NK-92 (cell line): ENCODE data around the gene FRMD4A.

ENCODE experiments used
- DNase-seq: peaks from one replicate; lab custom pipeline; 2025; ENCODE audit not compliant: unreplicated experiment; lab: John Stamatoyannopoulos, UW

FRMD4A gene

GRCh38 chr10:13637303-13637856 is 693.3 kb downstream of the FRMD4A start:
- no peak for DNase-seq

- no peak for DNase-seq
Observed at GRCh38 chr10:13636776-13637175, 693.9 kb downstream of the FRMD4A start.

- no peak for DNase-seq
Observed at GRCh38 chr10:13634207-13634606, 696.5 kb downstream of the FRMD4A start.

GRCh38 chr10:13633689-13634088 is 697.0 kb downstream of the FRMD4A start:
- no peak for DNase-seq

- DNase-seq = no peak
Observed at GRCh38 chr10:13632884-13633440, 697.8 kb downstream of the FRMD4A start.

GRCh38 chr10:13632440-13632839 is 698.3 kb downstream of the FRMD4A start:
- no peak for DNase-seq

- no peak for DNase-seq
Observed at GRCh38 chr10:13631594-13631993, 699.1 kb downstream of the FRMD4A start.

GRCh38 chr10:13630231-13630630 is 700.5 kb downstream of the FRMD4A start:
- DNase-seq = no peak

- no peak for DNase-seq
Observed at GRCh38 chr10:13629116-13629515, 701.6 kb downstream of the FRMD4A start.

- DNase-seq = no peak
Observed at GRCh38 chr10:13628661-13629060, 702.1 kb downstream of the FRMD4A start.

- DNase-seq = no peak
Observed at GRCh38 chr10:13627459-13628310, 703.0 kb downstream of the FRMD4A start.

- no peak for DNase-seq
Observed at GRCh38 chr10:13624630-13625029, 706.1 kb downstream of the FRMD4A start.

GRCh38 chr10:13621931-13622330 is 708.8 kb downstream of the FRMD4A start:
- no peak for DNase-seq

GRCh38 chr10:13617116-13617515 is 713.6 kb downstream of the FRMD4A start:
- no peak for DNase-seq

- DNase-seq = no peak
Observed at GRCh38 chr10:13615650-13616300, 714.9 kb downstream of the FRMD4A start.

GRCh38 chr10:13614530-13615332 is 716.0 kb downstream of the FRMD4A start:
- DNase-seq = no peak

GRCh38 chr10:13613519-13613918 is 717.2 kb downstream of the FRMD4A start:
- no peak for DNase-seq

- no peak for DNase-seq
Observed at GRCh38 chr10:13612654-13613373, 717.9 kb downstream of the FRMD4A start.

GRCh38 chr10:13608246-13608853 is 722.4 kb downstream of the FRMD4A start:
- no peak for DNase-seq
